Upper lobe of left lung (tissue), 4 donors: ENCODE results near the gene GDF11.

Source experiments
- EP300 ChIP-seq, 4 donors: sonication (generic); formaldehyde crosslinking; IDR thresholded peaks; one replicate each; pipeline ENCODE4 v1.5.1; 2017; ENCODE audit warnings: antibody characterized with exemption in 4 of 4, control low read depth in 2 of 4
- POLR2A ChIP-seq, 4 donors: fragments of 450-650 bp; IDR thresholded peaks; one replicate each; pipeline ENCODE4 v1.5.1; 2016 to 2017; ENCODE audit warnings: antibody characterized with exemption in 4 of 4, mild to moderate bottlenecking in 2 of 4
- POLR2AphosphoS5 ChIP-seq, 2 donors: sonication (generic); formaldehyde crosslinking; IDR thresholded peaks; one replicate each; pipeline ENCODE4 v1.5.1; 2017; ENCODE audit warnings: antibody characterized with exemption in 2 of 2
- TF ChIP-seq, protein P1 (sequence below), 6 experiments: fragments of 450-650 bp in 4 of 6; fragments of 200-600 bp in 2 of 6; sonication (generic) in 2 of 6; IDR thresholded peaks; one replicate each; pipeline ENCODE4 v1.5.1; 2016 to 2019; ENCODE audit warnings: antibody characterized with exemption in 6 of 6

DNA sequence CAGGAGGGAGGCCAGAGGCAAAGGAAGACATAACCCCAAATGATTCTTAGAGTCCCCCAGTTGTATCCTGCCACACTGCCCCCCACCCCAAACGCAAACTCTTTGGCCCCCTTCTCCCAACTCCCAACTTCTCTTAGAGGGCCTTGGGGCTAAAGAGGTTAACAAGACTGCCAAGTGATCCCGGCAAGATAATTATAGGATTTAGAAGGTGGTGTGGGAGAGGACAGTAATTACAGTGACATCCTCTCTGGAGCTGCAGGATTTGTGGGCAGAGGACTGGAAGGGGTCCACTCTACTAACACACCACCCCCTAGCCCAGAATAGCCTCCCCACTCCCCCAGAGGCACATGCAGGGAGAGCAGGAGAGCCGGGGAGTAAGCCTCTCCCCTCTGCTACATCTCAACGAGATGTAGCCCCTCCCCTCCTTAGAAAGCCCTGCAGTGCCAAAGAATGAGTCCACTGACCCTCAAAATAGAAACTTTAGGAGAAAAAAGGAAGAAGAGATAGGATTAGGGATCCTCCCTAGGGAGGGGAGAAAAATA lies 5.3 kb upstream of the GDF11 start:
- no peak for TF ChIP-seq POLR2A (IDR thresholded peaks at IDR 0.05)
- TF ChIP-seq, protein P1, sequence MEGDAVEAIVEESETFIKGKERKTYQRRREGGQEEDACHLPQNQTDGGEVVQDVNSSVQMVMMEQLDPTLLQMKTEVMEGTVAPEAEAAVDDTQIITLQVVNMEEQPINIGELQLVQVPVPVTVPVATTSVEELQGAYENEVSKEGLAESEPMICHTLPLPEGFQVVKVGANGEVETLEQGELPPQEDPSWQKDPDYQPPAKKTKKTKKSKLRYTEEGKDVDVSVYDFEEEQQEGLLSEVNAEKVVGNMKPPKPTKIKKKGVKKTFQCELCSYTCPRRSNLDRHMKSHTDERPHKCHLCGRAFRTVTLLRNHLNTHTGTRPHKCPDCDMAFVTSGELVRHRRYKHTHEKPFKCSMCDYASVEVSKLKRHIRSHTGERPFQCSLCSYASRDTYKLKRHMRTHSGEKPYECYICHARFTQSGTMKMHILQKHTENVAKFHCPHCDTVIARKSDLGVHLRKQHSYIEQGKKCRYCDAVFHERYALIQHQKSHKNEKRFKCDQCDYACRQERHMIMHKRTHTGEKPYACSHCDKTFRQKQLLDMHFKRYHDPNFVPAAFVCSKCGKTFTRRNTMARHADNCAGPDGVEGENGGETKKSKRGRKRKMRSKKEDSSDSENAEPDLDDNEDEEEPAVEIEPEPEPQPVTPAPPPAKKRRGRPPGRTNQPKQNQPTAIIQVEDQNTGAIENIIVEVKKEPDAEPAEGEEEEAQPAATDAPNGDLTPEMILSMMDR (IDR thresholded peaks at IDR 0.05): no peak
- no peak for TF ChIP-seq POLR2AphosphoS5 (IDR thresholded peaks at IDR 0.05)
- no peak for TF ChIP-seq EP300 (IDR thresholded peaks at IDR 0.05)
